NCI-H187 treated with DMSO at 0.1 percent for 48 hours (cell line): ENCODE results near the gene PMPCA.
"Not testable (repeated sequence)": the region's sequence is repeated elsewhere in the genome, so short reads cannot be mapped to it uniquely, and the experiment has no call there.

Source experiments
- DNase-seq: peaks from one replicate; lab custom pipeline; 2025; lab: John Stamatoyannopoulos, UW

Gene PMPCA

GRCh38 chr9:136412962-136413361, 2.5 kb downstream of the PMPCA start:
- no peak for DNase-seq

- DNase-seq = no peak
These were observed 6.0 kb downstream of the PMPCA start for GRCh38 chr9:136416427-136416826.

GRCh38 chr9:136416914-136417313, 6.5 kb downstream of the PMPCA start:
- DNase-seq = no peak

GRCh38 chr9:136418182-136419091, 8.0 kb downstream of the PMPCA start:
- no peak for DNase-seq

- DNase-seq = no peak
These were observed 8.6 kb downstream of the PMPCA start for GRCh38 chr9:136419092-136419420.

GRCh38 chr9:136421791-136422190, 11.3 kb downstream of the PMPCA start:
- no peak for DNase-seq

- DNase-seq = no peak
These were observed 12.4 kb downstream of the PMPCA start for GRCh38 chr9:136422876-136423275.

GRCh38 chr9:136423432-136424146, 13.1 kb downstream of the PMPCA start:
- DNase-seq = no peak

GRCh38 chr9:136424750-136425362, 14.4 kb downstream of the PMPCA start:
- no peak for DNase-seq

- DNase-seq = not testable (repeated sequence)
These were observed 14.9 kb downstream of the PMPCA start for GRCh38 chr9:136425367-136425766.

- no peak for DNase-seq
These were observed 16.3 kb downstream of the PMPCA start for GRCh38 chr9:136426787-136427186.

GRCh38 chr9:136429075-136429628, 18.7 kb downstream of the PMPCA start:
- DNase-seq = no peak

GRCh38 chr9:136429683-136430491, 19.4 kb downstream of the PMPCA start:
- no peak for DNase-seq

GRCh38 chr9:136430588-136431234, 20.3 kb downstream of the PMPCA start:
- DNase-seq = no peak

- no peak for DNase-seq
These were observed 21.4 kb downstream of the PMPCA start for GRCh38 chr9:136431782-136432350.

GRCh38 chr9:136432591-136432990, 22.1 kb downstream of the PMPCA start:
- DNase-seq = no peak

GRCh38 chr9:136433043-136433715, 22.7 kb downstream of the PMPCA start:
- DNase-seq = no peak

GRCh38 chr9:136433849-136434579, 23.6 kb downstream of the PMPCA start:
- DNase-seq = no peak

GRCh38 chr9:136434580-136435169, 24.2 kb downstream of the PMPCA start:
- no peak for DNase-seq
